NCI-H1930 (cell line): ENCODE measurements around the gene POLD1.
"Not testable (repeated sequence)": the region's sequence is repeated elsewhere in the genome, so short reads cannot be mapped to it uniquely, and the experiment has no call there.

ENCODE experiments used
- DNase-seq, 2 experiments: peaks; one replicate each; lab custom pipeline; 2025; lab: John Stamatoyannopoulos, UW

The POLD1 gene

DNA sequence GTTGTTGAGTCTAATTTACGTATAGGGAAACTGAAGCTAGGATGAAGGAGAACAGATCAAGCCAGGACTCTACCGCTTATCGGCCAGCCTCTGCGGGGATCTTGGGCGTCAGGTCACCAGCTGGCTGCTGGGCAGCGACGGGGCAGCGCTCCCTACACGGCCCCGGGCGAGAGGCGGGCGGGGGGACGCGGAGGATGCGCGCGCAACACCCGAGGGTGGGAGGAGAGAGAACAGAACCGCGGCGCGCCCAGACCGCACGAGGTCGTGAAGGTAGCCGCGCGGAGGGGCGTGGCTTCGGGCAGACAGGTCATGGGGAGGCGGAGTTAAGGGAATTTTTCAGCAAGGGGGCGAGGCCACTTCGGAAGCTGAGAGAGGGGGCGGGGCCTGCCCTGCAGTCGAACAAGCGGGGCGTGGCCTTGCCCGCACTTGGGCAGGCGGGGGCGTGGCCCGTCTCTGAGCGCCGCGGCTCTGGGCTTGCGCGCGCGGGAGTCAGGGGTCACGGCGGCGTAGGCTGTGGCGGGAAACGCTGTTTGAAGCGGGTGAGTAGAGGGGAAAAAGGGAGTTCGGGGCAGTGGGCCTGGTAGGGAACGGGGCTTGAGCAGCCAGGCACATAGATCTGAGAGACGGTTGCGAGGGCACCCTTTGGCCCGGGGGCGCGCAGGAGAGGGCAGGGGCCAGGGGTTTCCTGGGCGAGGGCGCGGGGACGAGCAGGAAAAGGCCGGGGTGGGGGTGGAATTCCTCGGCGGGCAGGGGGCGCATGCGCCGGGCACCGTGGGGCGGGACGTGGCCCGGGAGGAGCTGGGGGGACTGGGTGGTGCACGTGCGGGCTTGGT is at the start of gene POLD1:
POLD1 (plus strand) TSS at position 496 of the 833 bp plus-strand sequence. CDS start 14,505 bp downstream, outside the sequence.
- DNase-seq = peak; percentile 99 to 100

DNA sequence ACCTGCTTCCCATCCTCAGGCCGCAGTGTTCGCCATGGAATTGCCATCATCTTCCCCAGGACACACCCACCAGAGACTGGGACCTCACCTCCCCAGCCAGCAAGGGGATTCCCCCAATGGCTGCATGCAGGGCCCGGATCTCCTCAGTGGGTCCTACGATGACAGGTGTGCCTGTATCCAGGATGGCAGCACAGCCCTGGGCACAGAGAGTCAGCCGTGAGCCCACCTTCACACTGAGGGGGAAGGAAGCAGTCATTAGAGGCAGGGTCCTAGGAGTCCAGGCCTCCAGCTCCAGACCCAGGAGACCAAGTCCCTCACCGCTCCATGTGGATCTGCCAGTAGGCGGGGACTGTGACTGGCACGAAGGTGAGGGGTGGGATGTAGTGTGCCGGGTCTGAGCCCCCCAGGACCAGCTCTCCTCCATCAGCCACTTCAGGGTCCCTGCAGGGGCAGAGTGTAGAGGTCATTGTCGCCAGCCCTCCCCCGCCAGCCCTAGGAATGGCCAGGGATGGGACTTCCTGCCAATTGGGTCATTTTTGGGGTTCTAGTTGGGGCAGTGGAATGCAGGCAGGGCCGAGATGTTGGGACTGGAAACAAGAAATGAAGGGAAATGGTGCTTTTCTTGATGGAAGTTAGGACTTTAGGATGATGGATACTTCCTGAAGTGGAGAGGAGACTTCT is 49.3 kb upstream of the POLD1 start:
- no peak for DNase-seq

DNA sequence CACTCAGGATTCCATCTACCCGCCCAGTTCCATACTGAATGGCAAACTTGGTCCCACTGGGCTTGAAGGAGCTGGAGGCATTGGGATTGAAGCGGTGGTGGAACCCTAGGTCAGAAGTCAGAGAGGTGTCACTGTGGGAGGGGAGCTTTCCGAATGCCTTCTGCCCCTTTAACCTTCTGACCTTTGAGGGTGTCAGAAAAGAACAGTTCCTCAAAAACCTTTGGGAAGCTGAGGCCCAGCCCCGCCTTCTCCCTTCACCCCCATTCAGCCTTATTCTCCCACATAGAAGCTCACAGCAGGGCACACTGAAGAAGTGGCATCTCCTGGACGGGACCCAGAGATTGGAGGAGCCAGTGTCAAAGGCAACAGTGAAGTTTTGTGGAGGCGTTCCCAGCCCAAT is 47.1 kb upstream of the POLD1 start:
- DNase-seq = not testable (repeated sequence)

DNA sequence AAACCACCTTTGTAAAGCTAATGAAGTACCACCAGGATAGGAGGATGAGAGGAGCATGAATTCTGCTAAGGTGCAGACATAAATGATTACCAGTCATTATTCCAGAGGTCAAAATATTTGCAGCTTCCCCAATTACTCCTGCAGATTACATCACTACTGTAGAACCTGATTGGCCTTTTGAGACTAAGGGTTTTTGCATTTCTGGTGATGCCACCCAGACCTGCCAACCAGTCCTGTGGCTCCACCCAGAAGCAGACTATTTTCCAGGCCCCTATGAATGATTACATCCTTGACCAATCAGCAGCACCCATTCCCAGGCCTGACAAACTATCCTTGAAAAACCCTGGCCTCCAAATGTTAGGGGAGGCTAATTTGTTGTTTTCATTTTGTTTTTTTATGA is 43.8 kb upstream of the POLD1 start:
- no peak for DNase-seq

DNA sequence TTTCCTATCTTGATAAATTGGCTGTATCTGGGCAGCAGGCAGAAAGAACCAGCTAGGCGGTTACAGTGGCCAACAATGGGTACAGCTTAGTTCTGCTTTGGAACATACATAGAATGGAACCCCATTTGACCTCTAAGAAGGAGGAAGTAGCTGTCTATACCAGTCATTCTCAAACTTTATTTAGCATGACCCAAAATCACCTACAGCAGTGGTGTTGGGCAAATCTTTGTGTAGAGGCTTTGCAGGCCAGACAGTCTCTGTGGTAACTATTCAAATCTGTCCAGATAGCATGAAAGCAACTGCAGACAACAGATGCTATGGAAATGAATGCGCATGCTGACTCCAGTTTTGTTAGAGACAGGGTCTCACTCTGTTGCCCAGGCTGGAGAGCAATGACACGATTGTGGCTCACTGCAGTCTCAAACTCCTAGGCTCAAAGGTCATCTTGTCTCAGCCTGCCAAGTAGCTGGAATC is 43.0 kb upstream of the POLD1 start:
- DNase-seq = no peak

DNA sequence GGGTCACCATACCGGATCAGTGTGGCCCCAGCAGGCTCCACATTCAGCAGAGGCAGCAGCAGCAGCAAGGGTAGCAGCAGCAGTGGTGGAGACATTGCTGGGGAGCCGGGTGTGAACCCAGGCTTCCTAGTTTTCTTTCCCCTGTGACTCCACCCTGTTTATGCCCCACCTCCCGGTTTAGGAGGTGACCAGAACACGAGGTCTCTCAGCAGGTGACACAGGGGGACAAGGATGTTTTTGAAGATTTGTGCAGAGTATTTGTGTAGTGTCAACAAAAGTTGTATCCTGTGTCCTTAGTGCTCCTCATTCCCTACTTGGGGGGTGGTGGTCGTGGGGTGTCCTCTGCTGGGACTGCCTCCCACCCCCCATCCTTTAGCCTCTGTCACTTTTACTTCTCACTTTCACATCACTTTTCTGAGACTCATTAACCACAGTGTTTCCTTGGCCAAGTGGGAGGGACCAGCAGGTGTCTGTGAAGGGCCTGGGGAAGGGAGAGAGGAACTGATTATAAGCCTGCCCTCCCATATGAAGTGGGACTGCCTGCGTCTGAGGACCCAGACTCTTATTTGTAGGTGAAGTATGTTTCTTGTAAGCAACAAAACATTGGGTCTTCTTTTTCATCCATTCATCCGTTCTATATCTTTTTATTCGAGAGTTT is 39.4 kb upstream of the POLD1 start:
- no peak for DNase-seq

DNA sequence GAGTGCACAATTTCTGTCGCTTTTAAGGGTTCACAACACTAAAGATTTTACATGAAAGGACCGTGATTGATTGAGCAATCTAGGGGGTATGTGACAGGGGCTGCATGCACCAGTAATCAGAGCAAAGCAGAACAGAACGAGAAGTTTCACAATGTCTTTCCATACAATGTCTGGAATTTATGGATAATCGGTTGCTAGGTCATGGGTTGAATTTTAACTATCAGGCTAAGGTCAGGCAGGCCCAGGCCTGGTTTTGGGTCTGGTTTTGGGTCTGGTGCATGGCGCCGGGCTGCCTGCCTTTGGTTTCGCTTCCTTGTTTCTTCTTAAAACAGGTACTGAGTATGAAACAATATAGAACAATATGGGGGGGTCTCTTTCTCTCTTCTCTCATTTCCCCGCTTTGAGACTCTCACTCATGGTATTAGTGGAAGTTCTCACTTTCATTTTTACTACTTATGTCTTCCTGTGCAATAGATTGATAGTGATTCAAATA is 37.0 kb upstream of the POLD1 start:
- not testable (repeated sequence) for DNase-seq

DNA sequence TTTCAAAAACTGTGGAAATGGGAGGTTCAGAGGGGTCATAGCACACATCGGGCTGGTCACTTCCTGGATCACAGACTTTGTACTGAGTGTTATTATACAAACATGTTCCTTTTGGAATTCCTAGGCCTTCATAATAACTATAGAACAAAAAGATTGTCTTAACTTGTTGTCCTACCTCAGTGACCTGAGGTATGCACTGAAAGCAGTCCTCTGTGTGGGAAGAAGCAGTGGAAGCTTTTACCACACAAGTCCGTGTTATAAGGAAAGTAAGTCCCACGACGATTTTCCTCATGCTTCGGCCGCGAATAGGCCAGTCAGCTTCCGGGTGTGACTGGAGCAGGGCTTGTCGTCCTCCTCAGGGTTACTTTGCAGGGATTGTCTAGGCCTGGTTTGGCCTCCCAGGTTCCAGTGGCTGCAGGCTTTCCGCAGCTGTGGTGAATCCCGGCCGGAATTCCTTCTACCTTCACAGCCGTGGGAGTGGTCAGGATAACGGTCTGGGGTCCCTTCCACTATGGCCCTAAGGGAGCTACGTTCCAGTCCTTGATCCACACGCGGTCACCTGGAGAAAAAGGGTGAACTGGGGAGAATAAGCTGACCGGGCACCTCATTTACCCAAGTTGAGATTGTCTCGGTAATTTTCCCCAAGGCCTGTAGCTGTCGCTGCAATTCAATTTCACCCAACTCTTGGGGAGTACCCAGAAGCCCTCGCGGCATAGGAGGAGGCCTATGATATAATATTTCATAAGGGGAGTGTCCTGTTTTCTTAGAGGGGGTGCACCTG is 34.7 kb upstream of the POLD1 start:
- no peak for DNase-seq

DNA sequence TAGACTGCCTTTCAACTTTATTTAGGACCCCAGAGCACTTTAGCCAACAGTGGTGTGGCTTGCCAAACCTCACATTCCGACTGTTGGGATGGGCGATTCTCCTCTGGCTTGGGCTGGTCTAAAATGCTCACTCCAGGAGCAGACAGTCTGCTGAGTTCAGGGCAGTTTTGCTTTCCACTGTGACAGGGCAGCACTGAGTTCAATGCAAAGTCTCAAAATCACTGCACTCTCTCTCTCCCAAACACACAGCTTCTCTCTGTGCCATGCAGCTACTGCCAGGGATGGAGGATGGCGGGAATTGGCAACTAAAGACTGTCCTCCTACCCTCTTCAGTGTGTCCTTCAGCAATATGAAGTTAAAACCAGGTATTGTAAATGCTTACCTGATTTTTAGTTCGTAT is 31.9 kb upstream of the POLD1 start:
- DNase-seq = no peak

DNA sequence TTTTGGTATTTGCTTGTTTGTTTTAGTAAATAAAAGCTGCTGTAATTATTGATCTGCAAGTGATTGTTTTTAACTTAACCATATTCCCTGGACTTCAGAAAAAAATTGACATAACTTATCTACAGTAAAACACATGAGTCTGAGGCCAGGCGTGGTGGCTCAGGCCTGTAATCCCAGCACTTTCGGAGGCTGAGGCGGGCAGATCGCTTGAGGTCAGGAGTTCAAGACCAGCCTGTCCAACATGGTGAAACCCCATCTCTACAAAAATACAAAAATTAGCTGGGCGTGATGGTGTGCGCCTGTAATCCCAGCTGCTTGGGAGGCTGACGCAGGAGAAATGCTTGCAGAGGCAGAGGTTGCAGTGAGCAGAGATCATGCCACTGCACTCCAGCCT is 30.7 kb upstream of the POLD1 start:
- not testable (repeated sequence) for DNase-seq

DNA sequence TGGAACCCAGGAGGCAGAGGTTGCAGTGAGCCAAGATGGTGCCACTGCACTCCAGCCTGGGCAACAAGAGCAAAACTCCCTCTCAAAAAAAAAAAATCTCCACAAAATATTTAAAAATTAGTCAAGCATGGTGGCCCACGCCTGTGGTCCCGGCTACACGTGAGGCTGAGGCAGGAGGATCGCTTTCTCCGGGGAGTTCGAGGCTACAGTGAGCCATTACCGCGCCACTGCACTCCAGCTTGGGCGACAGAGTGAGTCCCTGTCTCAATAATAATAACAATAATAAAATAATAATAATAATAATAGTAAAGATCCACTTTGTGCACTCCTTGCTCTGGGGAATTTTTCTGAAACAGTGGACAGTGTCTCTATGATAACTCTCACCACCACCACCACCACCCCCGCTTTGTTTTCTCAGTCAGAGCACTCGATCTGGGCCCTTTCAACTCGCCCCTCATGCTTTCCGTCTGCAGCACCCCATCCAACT is 27.4 kb upstream of the POLD1 start:
- DNase-seq = no peak

DNA sequence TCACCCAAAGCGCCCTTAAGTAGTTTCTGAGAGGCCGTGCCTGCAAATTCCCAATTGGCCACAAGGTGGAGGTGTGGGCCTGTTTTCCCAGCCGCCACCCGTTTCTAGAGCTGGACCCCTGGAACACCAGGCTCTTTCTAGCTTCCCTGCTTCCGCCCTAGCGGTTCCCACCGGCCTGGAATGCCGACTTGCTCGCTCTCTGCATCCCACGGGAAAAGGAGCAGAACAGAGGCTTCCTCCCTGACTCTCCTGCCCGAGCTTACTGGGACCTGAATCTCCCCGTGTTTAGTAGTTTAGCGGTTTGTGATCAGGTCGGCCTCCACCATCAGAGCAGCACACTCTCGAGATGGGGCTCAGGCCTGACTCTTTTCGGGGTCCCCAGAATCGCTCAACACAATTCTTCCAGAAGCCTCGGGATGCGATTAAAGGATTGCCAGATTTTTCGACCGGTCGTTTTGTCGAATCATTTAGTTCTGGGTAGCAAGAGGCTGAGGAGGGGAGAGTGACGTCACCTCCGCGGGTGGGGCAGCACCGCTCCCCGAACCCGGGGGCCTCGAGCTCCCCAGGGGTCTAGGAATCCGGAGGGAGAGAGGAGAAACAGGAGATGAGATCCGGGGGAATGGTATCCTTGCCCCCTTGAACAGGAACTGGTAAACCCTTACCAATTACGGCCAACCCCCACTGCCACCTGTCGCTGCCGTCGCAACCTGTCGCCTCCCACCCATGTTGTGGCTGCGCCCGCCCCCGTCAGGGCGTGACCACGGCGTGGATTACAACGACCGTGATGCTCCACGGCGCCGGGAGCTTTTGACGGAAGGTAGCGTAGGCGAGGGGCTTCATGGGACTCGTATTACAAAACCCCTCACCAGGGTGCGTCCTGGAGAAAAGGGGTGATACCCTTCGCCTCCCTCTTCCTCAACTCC is 26.7 kb upstream of the POLD1 start:
- peak; percentile 76 to 79 for DNase-seq

DNA sequence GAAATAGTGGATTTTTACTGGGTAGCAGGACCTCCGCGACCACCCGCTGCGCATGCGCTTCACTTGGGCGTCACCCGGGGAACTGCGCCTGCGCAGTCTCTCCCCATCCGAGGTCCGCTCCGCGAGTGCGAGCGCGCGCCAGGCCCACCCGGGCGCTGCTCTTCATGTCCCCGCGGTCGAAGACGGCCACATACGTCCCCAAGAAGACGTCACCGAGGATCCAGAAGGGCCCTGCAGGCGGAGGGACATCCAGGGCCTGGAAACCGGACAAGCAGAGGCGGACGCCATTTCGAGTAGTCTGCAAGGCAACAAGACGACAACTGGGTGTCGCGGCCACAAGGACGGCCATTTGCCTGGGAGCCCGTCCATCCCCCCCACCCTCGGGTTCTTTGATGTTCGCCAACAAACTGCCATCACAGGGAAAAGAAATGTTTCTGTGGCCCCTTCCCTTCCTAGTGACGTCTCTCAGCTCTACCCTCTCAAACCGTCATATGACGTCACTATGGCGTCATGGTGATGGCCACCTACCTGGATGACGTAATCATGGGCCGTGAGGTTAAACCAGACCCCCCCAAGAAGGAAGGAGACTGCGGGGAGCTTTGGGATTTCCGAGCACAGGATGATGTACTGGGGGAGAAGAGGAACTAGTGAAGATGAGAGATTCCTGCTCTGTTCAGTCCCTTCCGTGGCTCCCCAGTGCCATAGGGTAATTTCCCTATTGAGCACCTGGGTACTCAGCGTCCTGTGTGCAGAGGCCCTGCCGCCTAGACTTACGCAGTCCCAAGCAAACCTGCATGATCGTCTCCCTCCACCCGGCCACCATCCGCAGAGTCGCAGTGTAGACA is 25.4 kb upstream of the POLD1 start:
- no peak for DNase-seq

DNA sequence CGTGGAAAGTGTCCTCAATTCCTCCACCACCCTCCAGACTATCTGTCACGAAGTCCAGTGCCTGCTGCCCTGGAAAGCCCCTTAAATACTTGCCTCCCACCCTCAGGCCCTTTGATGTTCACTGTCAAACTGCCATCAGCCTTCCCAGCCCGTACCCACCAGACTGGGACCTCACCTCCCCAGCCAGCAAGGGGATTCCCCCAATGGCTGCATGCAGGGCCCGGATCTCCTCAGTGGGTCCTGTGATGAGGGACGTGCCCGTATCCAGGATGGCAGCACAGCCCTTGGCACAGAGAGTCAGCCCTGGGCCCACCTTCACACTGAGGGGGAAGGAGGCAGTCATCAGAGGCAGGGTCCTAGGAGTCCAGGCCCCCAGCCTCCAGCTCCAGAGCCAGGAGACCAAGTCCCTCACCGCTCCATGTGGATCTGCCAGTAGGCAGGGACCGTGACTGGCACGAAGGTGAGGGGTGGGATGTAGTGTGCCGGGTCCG is 24.8 kb upstream of the POLD1 start:
- no peak for DNase-seq

DNA sequence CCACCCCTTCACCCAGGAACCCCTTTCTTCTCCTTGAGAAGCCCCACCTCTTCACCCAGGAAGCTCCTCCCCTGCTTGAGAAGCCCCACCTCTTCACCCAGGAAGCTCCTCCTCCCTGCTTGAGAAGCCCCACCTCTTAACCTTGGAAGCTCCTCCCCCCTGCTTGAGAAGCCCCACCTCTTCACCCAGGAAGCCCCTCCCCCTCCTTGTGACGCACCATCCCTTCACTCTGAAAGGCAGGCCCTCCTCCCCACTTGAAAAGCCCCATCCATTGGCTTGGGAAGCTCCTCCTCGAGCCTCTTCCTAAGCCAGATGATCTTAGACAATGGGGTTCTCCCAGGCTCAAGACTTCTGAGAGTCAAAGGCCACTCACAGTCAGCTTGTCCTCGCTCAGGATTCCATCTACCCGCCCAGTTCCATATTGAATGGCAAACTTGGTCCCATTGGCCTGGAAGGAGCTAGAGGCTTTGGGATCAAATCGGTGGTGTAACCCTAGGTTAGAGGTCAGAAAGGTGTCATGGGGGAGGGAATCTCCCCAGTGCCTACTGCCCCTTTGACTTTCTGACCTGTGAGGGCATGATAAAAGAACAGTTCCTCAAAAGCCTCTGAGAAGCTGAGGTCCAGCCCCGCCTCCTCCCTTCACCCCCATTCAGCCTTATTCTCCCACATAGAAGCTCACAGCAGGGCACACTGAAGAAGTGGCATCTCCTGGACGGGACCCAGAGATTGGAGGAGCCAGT is 22.7 kb upstream of the POLD1 start:
- DNase-seq = no peak

DNA sequence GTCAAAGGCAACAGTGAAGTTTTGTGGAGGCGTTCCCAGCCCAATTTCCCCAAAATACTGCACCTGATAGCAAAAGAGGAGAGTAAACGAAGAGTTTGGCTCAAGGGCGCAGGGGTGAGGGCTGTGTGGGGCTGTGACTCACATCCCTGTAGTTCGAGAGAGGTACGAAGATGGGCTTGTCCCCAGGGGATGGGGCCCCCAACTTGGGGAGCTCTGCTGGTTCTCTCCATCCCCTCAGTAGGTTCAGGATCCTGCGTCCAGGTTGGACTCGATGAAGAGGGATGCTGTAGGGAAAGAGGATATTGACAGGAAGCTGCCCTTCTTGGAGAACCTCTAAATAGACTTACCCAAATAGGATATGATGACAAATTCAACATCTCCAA is 22.1 kb upstream of the POLD1 start:
- DNase-seq = no peak

DNA sequence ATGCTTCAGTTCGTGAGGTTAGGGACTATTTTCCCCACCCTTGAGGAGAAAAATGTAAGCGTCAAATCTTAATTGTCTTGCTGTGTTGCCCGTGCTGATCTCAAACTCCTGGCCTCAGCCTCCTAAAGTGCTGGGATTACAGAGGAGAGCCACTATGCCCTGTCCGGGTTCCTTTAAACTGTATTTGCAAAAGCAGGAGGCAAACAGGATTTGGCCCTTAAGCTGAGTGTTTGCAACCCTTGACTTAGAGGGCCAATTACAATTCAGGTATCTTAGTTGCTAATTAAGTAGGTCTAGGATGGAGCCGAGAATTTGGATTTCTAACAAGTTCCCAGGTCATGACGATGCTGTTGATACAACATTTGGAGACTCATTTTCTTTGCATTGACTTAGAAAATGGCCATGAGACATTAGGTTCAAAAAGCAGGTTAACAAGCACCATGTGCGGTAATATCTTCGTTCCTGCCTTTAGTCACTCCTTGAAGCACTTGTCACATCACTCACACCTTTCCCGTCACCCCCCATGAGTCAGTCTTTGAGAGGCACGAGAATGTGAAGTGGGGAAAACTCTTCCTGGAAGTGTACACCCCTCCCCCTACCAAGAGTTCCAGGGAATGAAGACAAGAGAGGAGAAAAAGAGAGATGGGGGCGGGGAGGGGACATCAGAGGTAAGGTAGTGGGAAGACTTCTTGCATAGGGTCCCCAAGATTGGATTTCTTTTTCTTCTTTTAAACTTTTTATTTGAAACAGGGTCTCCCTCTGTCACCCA is 21.3 kb upstream of the POLD1 start:
- no peak for DNase-seq
